Measurements from ENCODE around the gene PI4KB.

The PI4KB gene

DNA sequence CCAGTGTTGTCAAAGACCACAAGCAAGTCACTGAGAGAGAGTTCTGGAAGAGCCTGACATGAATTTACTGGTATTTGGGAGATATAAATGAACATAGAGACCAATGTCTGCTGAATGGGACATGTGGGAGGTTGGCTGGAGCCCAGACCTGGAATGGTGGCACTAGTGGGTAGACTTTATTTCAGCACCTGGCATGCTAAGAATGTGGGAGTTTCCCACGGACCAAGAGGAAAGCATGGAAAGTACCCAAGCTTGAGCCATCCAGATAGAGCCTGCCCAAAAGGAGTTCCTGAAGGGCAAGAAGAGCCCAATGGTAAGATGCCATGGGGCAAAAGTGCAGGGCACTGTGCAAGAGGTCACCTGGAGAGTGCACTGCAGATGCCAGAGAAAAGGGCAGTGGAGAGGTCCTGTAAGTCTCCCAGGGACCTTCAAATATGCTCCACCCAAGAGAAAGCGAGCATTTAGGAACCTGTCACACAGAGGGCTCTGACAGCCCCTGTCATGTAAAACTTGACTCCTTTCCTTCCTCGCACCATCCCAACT is 53.2 kb downstream of the PI4KB start:
- H4K8ac ChIP-seq (ENCODE audit: low read length): no peak overlapping the region
- H2BK15ac ChIP-seq (ENCODE audit: low read depth, poor library complexity, severe bottlenecking): no peak overlapping the region
- H2BK5ac ChIP-seq (ENCODE audit: low read depth, low read length, poor library complexity, severe bottlenecking): no peak overlapping the region
- H2BK12ac ChIP-seq (ENCODE audit: low read length in 2 of 2): no peak overlapping the region
- no peak overlapping the region for H3K18ac ChIP-seq (ENCODE audit: low read depth in 1 of 2, low read length in 2 of 2)
- no peak overlapping the region for H3K4me2 ChIP-seq (ENCODE audit: low read length, poor library complexity, severe bottlenecking)
- no peak for DNase-seq
- no peaks in the 10 kb centered on the region for H3K27me3 ChIP-seq (ENCODE audit: control insufficient read depth in 1 of 2, insufficient read depth in 1 of 2, low read length in 2 of 2)
- H3K36me3 ChIP-seq (ENCODE audit: control insufficient read depth in 1 of 2, insufficient read depth in 2 of 2, low read depth in 1 of 2, low read length in 2 of 2): peaks cover 16 to 17% of the 10 kb centered on the region in 2 experiments
- H2AFZ ChIP-seq (ENCODE audit: low read depth, low read length): no peak overlapping the region
- no peak overlapping the region for H3K27ac ChIP-seq (ENCODE audit: low read length, poor library complexity, severe bottlenecking)
- H3K4me3 ChIP-seq (ENCODE audit: insufficient read depth in 1 of 2, low read depth in 1 of 2, low read length in 2 of 2): no peak overlapping the region
- H3K79me1 ChIP-seq (replicated peaks; ENCODE audit: low read length, poor library complexity, severe bottlenecking): no peaks in the 10 kb centered on the region
- no peak overlapping the region for H2BK120ac ChIP-seq (ENCODE audit: low read depth, low read length)
- no peak overlapping the region for H2AK5ac ChIP-seq (ENCODE audit: low read length, severe bottlenecking)
- 93% methylated on average over 2 of the region's 3 CpGs for WGBS
- peaks cover 4% of the 10 kb centered on the region for H3K4me1 ChIP-seq (ENCODE audit: control insufficient read depth, insufficient read depth, low read depth, low read length)
- H3K23ac ChIP-seq (ENCODE audit: low read length in 2 of 2): no peak overlapping the region
- H3K14ac ChIP-seq (ENCODE audit: low read length in 2 of 2): peak overlapping the region in 1 of 2 experiments; percentile 11
- H3K9ac ChIP-seq (ENCODE audit: low read length): no peak overlapping the region
- no peaks in the 10 kb centered on the region for H3K9me3 ChIP-seq (ENCODE audit: control insufficient read depth, low read length)
- H3K4ac ChIP-seq (ENCODE audit: low read depth in 1 of 2, low read length in 2 of 2): no peak overlapping the region
- no peak overlapping the region for H4K91ac ChIP-seq (ENCODE audit: low read length)

DNA sequence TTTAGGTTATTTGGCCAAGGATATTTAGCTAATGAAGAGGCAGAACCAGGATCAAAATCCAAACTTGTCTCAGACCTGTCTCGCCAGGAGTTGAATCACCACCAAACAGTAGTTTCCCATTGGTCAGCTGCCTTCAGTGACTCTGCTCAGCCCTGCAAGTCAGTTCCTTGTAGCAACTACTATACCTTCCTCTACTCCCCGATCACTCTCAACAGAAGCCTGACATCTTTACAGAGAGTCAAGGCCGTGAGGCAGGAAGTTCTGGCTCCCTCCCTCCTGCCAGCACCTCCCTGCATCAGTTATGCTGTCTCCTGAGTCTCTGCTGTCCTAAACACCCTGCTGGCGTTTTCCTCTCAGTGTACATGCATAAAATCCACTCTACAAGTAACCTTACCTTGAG is 59.5 kb downstream of the PI4KB start:
- Histone ChIP-seq H2AK5ac (ENCODE audit: low read length, severe bottlenecking) (no peak overlapping the region), H3K14ac (ENCODE audit: low read length in 2 of 2) (no peak overlapping the region), H3K4me1 (ENCODE audit: control insufficient read depth, insufficient read depth, low read depth, low read length) (no peaks in the 10 kb centered on the region), H3K27ac (ENCODE audit: low read length, poor library complexity, severe bottlenecking) (no peak overlapping the region), H2BK120ac (ENCODE audit: low read depth, low read length) (no peak overlapping the region), H3K27me3 (ENCODE audit: control insufficient read depth in 1 of 2, insufficient read depth in 1 of 2, low read length in 2 of 2) (no peaks in the 10 kb centered on the region), H3K23ac (ENCODE audit: low read length in 2 of 2) (no peak overlapping the region), H3K9me3 (ENCODE audit: control insufficient read depth, low read length) (no peaks in the 10 kb centered on the region), H3K4me2 (ENCODE audit: low read length, poor library complexity, severe bottlenecking) (no peak overlapping the region), H3K36me3 (ENCODE audit: control insufficient read depth in 1 of 2, insufficient read depth in 2 of 2, low read depth in 1 of 2, low read length in 2 of 2) (peaks cover 61% of the 10 kb centered on the region in 2 experiments), H2BK15ac (ENCODE audit: low read depth, poor library complexity, severe bottlenecking) (no peak overlapping the region), H3K4ac (ENCODE audit: low read depth in 1 of 2, low read length in 2 of 2) (no peak overlapping the region), H4K8ac (ENCODE audit: low read length) (no peak overlapping the region), H3K79me1 (replicated peaks; ENCODE audit: low read length, poor library complexity, severe bottlenecking) (peaks cover 15% of the 10 kb centered on the region), H4K91ac (ENCODE audit: low read length) (no peak overlapping the region), H2AFZ (ENCODE audit: low read depth, low read length) (no peak overlapping the region), H3K9ac (ENCODE audit: low read length) (peak overlapping the region; percentile 19), H2BK12ac (ENCODE audit: low read length in 2 of 2) (no peak overlapping the region), H3K18ac (ENCODE audit: low read depth in 1 of 2, low read length in 2 of 2) (no peak overlapping the region), H2BK5ac (ENCODE audit: low read depth, low read length, poor library complexity, severe bottlenecking) (no peak overlapping the region), H3K4me3 (ENCODE audit: insufficient read depth in 1 of 2, low read depth in 1 of 2, low read length in 2 of 2) (no peak overlapping the region)
- DNase-seq: no peak
- 83% methylated on average over 3 of the region's 4 CpGs for WGBS

DNA sequence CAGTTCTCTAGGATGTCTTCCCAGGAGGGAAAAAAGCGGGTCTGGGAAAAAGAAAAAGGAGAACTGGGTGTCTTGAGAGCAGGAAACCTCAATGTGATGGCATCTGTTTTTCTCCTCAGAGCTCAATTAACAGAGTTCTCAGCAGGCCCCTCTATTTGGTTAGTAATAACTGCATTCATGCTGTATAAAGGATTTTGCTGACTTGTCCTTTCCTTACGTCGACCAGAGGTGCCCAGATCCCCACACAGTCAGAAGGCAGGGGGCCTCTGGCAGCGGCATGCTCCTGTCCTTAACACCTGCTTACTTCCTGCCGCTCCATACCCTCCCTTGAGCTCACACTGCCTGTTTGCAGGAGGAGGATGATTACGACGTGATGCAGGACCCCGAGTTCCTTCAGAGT is 60.4 kb downstream of the PI4KB start:
- no peak for DNase-seq
- H2BK5ac ChIP-seq (ENCODE audit: low read depth, low read length, poor library complexity, severe bottlenecking): no peak overlapping the region
- H2AK5ac ChIP-seq (ENCODE audit: low read length, severe bottlenecking): no peak overlapping the region
- no peak overlapping the region for H3K14ac ChIP-seq (ENCODE audit: low read length in 2 of 2)
- no peaks in the 10 kb centered on the region for H3K9me3 ChIP-seq (ENCODE audit: control insufficient read depth, low read length)
- no peak overlapping the region for H3K18ac ChIP-seq (ENCODE audit: low read depth in 1 of 2, low read length in 2 of 2)
- no peak overlapping the region for H3K4me2 ChIP-seq (ENCODE audit: low read length, poor library complexity, severe bottlenecking)
- H3K36me3 ChIP-seq (ENCODE audit: control insufficient read depth in 1 of 2, insufficient read depth in 2 of 2, low read depth in 1 of 2, low read length in 2 of 2): peaks cover 65 to 71% of the 10 kb centered on the region in 2 experiments
- H2BK120ac ChIP-seq (ENCODE audit: low read depth, low read length): no peak overlapping the region
- no peak overlapping the region for H3K23ac ChIP-seq (ENCODE audit: low read length in 2 of 2)
- no peak overlapping the region for H2BK15ac ChIP-seq (ENCODE audit: low read depth, poor library complexity, severe bottlenecking)
- H3K4me1 ChIP-seq (ENCODE audit: control insufficient read depth, insufficient read depth, low read depth, low read length): no peaks in the 10 kb centered on the region
- H4K91ac ChIP-seq (ENCODE audit: low read length): no peak overlapping the region
- H4K8ac ChIP-seq (ENCODE audit: low read length): no peak overlapping the region
- WGBS: 87% methylated on average over 8 of the region's 8 CpGs
- no peak overlapping the region for H2BK12ac ChIP-seq (ENCODE audit: low read length in 2 of 2)
- no peak overlapping the region for H2AFZ ChIP-seq (ENCODE audit: low read depth, low read length)
- no peaks in the 10 kb centered on the region for H3K27me3 ChIP-seq (ENCODE audit: control insufficient read depth in 1 of 2, insufficient read depth in 1 of 2, low read length in 2 of 2)
- no peak overlapping the region for H3K9ac ChIP-seq (ENCODE audit: low read length)
- H3K27ac ChIP-seq (ENCODE audit: low read length, poor library complexity, severe bottlenecking): no peak overlapping the region
- H3K4me3 ChIP-seq (ENCODE audit: insufficient read depth in 1 of 2, low read depth in 1 of 2, low read length in 2 of 2): no peak overlapping the region
- H3K4ac ChIP-seq (ENCODE audit: low read depth in 1 of 2, low read length in 2 of 2): no peak overlapping the region
- H3K79me1 ChIP-seq (replicated peaks; ENCODE audit: low read length, poor library complexity, severe bottlenecking): peaks cover 18% of the 10 kb centered on the region

DNA sequence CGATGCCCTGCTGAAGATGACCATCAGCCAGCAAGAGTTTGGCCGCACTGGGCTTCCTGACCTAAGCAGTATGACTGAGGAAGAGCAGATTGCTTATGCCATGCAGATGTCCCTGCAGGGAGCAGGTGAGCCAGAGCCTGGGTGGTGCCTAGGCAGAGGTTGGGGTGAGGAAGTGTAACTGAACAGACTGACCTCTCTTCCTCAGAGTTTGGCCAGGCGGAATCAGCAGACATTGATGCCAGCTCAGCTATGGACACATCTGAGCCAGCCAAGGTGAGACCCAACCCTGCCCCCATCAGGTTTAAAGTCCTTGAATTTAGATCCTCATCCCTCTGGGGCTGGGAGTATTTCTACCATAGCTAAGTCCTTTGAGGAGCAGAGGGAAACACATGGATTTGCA is 60.9 kb downstream of the PI4KB start:
- H3K79me1 ChIP-seq (replicated peaks; ENCODE audit: low read length, poor library complexity, severe bottlenecking): peaks cover 21% of the 10 kb centered on the region
- H2BK120ac ChIP-seq (ENCODE audit: low read depth, low read length): no peak overlapping the region
- no peak overlapping the region for H3K27ac ChIP-seq (ENCODE audit: low read length, poor library complexity, severe bottlenecking)
- H4K91ac ChIP-seq (ENCODE audit: low read length): no peak overlapping the region
- no peaks in the 10 kb centered on the region for H3K4me1 ChIP-seq (ENCODE audit: control insufficient read depth, insufficient read depth, low read depth, low read length)
- no peak overlapping the region for H3K23ac ChIP-seq (ENCODE audit: low read length in 2 of 2)
- H3K27me3 ChIP-seq (ENCODE audit: control insufficient read depth in 1 of 2, insufficient read depth in 1 of 2, low read length in 2 of 2): no peaks in the 10 kb centered on the region
- no peak overlapping the region for H3K4ac ChIP-seq (ENCODE audit: low read depth in 1 of 2, low read length in 2 of 2)
- 98% methylated on average over 2 of the region's 3 CpGs for WGBS
- H3K14ac ChIP-seq (ENCODE audit: low read length in 2 of 2): no peak overlapping the region
- H3K4me3 ChIP-seq (ENCODE audit: insufficient read depth in 1 of 2, low read depth in 1 of 2, low read length in 2 of 2): no peak overlapping the region
- H2BK12ac ChIP-seq (ENCODE audit: low read length in 2 of 2): no peak overlapping the region
- H2AK5ac ChIP-seq (ENCODE audit: low read length, severe bottlenecking): no peak overlapping the region
- H3K18ac ChIP-seq (ENCODE audit: low read depth in 1 of 2, low read length in 2 of 2): no peak overlapping the region
- no peak overlapping the region for H4K8ac ChIP-seq (ENCODE audit: low read length)
- H3K36me3 ChIP-seq (ENCODE audit: control insufficient read depth in 1 of 2, insufficient read depth in 2 of 2, low read depth in 1 of 2, low read length in 2 of 2): peaks cover 62 to 71% of the 10 kb centered on the region in 2 experiments
- no peak overlapping the region for H2BK5ac ChIP-seq (ENCODE audit: low read depth, low read length, poor library complexity, severe bottlenecking)
- H3K9me3 ChIP-seq (ENCODE audit: control insufficient read depth, low read length): no peaks in the 10 kb centered on the region
- H3K4me2 ChIP-seq (ENCODE audit: low read length, poor library complexity, severe bottlenecking): no peak overlapping the region
- no peak overlapping the region for H3K9ac ChIP-seq (ENCODE audit: low read length)
- H2AFZ ChIP-seq (ENCODE audit: low read depth, low read length): no peak overlapping the region
- no peak overlapping the region for H2BK15ac ChIP-seq (ENCODE audit: low read depth, poor library complexity, severe bottlenecking)
- DNase-seq: no peak
